DMS53 treated with DMSO at 0.1 percent for 48 hours (cell line): ENCODE measurements around the gene AK5.
A peak's percentile ranks its signal among the peaks of the same experiment; 100 is the strongest.
"Not testable (repeated sequence)": the region's sequence is repeated elsewhere in the genome, so short reads cannot be mapped to it uniquely, and the experiment has no call there.

Experiments
- DNase-seq: peaks from one replicate; lab custom pipeline; 2025; ENCODE audit not compliant: unreplicated experiment; lab: John Stamatoyannopoulos, UW

Gene AK5

DNA sequence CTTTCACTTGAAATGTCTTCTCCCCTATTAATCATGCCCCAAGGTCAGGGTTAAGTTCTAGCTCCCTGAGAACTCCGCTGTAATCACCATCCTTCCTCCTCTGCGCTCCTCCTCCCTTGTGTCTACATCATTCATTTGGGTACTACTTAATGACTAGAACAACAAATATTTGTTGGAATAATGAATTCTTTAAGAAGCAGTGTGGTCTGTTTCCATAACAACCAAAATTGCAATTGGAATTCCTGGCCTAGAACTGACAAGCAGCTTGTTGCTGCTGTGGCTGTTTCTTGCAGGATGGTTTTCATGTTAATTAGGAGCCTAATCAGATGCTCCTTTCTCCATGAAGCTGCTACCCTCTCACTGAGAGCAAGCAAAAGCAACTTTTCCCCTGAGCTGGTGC, 208.1 kb downstream of the AK5 start:
- DNase-seq: no peak

DNA sequence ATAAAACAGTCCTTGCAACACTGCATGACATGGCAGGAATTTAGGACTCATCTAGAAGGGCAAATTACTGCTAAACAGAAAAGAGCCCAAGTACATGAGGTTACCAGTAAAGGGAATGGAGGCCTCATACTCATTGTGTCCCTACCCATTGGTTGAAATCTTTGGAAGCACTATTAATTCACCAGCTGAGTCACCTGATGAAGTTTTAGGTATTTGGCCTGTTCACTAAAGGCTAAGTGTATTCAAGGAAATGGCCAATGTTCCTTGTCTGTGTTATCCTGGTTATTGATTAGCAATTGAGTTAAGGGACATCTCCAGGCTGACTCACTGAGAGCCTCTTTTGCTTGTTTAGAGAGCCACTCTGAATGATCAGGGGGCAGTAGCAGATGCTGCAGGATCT, 212.2 kb downstream of the AK5 start:
- DNase-seq: no peak

DNA sequence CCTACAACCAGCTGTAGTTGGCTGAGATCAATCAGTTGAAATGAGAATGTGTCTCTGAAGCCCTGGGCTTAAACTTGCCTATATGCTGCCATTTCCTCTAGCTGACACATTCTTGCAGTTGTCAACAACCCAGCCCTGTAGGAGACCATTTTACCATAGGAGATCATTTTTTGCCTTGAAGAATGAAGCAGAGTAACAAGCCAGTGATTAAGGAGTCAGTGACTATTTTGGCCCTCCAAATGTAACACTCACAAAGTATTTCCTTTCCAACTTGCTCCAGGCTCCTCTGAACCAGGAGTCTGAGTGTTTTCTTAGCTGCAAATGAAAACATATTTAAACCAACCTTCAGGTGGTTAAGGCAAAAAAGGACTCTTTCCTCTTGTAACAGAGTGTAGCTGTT, 217.1 kb downstream of the AK5 start:
- no peak for DNase-seq

DNA sequence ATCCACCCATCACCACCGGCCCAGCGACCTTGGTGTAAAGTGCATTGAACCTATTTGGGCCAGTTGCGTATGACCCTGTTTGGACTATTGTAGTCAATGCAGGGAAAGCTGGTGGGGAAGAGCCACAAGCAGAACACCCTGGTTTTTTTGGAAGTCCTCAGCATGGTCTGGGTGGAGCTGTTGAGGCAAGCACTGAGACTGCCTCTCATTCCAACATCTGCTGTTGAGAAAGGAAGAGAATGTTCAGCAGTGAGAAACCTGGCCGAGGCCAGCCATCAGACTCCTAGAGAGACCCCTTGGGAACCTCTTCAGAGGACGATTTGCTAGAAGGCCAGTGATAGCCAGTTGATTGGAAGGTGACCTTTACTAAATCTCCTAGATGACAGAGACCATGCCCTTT, 217.6 kb downstream of the AK5 start:
- no peak for DNase-seq

DNA sequence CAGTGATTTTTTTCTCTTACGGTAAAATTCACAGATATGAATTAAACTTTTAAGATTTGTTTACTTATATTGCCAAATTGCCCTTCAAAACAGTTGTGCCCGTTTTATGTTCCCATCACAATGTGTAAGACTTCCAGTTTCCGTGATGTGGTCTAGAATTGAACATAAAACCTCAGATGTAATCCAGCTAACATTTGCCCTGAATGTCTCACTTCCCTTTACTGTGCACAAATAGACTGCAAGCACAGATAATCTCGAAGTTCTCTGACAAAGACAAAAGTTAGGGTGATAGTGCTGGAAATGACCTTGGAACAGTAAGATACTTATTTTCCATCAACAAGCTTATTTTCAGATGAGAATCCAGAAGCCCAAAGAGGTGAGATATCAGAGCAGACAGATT, 223.2 kb downstream of the AK5 start:
- no peak for DNase-seq

DNA sequence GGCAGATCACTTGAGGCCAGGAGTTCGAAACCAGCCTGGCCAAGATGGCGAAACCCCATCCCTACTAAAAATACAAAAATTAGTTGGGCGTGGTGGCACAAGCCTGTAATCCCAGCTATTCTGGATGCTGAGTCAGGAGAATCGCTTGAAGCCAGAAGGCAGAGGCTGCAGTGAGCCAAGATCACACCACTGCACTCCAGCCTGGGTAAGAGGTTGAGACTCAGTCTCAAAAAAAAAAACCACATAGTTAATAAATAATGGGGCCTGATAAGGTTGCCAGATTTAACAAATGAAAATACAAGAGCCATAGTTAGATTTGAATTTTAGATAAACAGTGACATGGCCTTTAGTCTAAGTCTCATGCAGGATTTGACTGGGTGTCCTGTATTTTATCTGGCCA, 225.0 kb downstream of the AK5 start:
- no peak for DNase-seq

GRCh38 chr1:77509051-77509492, 227.3 kb downstream of the AK5 start:
- no peak for DNase-seq

DNA sequence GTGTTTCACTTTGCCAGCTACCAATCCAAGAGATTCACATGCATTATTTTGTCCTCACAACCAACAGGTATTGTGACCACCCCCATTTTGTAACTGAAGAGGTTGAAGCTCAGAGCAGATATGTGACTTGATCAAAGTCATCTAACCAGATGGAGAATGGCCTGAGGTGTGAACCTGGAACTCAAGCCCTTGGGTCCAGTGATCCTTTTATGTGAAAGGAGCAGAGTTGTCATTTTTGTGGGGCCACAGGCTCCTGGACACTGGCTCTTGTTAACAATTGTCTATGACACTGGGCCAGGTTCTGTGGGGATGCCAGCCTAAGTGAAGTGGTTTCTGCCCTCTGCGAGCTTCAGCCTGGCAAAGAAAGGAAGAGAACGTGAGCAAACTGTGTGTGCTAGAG, 228.1 kb downstream of the AK5 start:
- DNase-seq: no peak

DNA sequence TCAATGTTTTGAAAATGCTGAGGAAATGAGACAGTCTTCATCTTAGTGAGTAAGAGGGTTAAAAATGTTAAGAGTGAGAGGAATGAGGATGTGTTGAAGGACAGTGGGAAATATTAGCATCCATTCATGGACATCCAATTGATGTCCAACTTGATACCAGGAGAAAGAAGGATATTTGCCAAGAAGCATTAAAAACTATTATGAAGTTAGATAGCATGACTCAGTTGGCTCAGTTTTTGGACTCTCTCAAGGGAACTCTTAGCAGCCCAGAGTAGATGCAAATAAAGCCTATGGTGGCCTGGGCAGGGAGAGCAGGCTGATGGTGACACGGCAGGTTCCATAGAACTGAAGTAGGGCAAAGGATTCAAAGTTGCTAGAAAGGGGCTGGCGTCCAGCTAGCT, 229.6 kb downstream of the AK5 start:
- DNase-seq: no peak

- not testable (repeated sequence) for DNase-seq
Measured at GRCh38 chr1:77512650-77513049, 230.8 kb downstream of the AK5 start.

GRCh38 chr1:77513839-77514763, 232.3 kb downstream of the AK5 start:
- DNase-seq: no peak

- DNase-seq: no peak
Measured at GRCh38 chr1:77514921-77515776, 233.3 kb downstream of the AK5 start.

DNA sequence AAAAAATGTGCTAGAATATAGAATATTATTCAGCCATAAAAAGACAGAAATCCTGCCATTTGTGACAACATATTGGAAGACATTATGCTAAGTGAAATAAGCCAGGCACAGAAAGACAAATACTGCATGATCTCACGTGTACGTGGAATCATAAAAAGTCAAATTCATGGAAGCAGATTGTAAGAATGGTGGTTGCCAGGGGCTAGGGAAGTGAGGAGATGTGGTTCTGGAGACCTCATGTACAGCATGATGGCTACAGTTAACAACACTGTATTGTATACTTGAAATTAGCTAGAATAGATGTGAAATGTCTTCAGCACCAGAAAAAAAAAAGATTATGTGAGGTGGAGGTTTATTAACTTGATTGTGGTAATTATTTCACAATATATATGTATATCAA, 234.3 kb downstream of the AK5 start:
- no peak for DNase-seq

GRCh38 chr1:77524038-77524437, 242.2 kb downstream of the AK5 start:
- DNase-seq: no peak

GRCh38 chr1:77531149-77531548, 249.3 kb downstream of the AK5 start:
- DNase-seq: not testable (repeated sequence)

DNA sequence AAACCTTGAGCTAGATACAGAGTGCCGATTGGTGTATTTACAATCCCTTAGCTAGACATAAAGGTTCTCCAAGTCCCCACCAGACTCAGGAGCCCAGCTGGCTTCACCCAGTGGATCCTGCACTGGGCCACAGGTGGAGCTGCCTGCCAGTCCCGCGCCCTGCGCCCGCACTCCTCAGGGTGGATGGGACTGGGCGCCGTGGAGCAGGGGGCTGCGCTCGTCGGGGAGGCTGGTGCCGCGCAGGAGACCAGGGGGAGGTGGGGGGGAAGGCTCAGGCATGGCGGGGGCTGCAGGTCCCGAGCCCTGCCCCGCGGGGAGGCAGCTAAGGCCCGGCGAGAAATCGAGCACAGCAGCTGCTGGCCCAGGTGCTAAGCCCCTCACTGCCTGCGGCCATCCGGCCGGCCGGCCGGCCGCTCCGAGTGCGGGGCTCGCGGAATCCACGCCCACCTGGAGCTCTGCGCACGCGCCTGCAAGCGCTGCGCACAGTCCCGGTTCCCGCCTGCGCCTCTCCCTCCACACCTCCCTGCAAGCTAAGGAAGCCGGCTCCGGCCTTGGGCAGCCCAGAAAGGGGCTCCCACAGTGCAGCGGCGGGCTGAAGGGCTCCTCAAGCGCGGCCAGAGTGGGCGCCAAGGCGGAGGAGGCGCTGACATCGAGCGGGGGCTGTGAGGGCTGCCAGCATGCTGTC, 249.9 kb downstream of the AK5 start:
- DNase-seq: not testable (repeated sequence)

DNA sequence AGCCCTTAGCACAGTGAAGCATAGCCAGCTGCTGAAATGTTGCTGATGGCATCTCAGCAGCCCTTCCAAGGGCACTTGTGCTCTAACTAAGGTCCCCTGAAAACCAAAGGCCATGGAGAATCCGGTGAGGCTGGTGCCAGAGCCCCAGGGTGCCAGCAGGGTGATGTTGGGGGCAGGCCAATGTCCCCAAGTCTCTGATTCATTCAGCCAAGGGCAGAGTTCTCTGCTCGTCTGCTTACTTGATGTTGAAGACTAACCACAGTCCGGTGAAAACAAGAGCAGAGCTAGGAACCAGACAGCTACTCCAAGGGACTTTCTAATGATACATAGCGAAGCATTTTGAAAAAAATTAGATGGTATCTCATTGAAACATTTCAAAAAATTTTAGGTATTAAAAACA, 250.8 kb downstream of the AK5 start:
- no peak for DNase-seq

GRCh38 chr1:77533660-77534305, 252.0 kb downstream of the AK5 start:
- peak; percentile 59 for DNase-seq

DNA sequence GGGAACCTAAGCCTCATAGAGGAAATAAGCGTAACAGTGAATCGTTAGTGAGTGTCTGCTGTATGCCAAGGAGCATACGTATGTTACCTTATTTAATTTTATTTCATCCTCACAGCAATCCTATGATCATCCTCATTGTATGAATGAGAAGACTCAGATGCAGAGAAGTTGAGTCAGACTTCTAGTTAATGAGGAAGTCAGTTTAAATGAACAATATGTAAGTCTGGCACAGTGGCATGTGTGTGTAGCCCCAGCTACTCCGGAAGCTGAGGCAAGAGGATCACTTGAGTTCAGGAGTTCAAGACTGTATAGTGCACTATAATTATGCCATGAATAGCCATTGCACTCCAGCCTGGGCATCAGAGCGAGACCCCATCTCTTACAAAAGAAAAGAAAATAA, 252.6 kb downstream of the AK5 start:
- no peak for DNase-seq

DNA sequence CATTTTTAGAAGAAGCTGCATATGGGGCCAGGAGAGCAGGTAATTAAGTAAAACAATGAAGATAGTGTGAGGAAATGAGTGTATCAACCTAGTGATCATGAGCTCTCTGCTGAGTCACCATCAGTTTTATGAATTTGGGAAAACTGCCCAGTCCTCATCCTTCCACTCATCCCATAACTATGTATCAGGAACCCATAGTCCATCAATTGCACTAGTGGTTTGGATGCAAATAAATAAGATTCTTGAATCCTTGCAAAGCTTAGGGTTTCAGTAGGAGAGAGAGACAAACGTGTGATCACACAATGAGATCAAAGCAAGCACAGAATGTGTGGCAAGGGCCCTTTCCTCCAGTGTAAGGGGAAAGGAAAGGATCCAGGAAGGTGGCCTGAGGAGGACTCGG, 255.0 kb downstream of the AK5 start:
- DNase-seq: no peak

DNA sequence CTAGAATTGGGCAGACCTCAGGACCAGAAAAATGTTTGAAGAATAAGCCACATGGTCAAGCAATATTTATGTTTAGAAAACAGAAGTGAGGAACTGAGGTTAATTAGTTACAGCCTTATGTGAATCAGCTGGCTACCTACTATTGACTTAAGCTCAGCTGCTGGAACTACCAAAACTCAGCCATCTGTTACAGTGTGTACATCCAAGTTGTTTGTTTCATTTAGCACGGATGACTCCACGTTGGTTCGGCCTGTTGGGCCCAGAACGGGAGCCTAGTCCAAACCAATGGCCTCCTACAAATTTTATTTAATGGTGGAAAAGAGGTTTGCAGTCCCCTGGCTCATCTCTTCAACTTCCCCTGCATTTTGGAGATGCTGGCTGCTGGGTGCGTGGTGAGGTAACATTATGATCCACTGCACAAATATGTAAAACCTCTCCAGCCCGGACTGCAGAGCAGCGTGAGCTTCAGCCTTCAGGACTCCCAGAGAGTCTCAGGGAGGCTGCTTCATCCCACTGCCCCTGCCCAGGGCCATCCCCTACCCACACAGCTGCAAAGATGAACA, 257.2 kb downstream of the AK5 start:
- DNase-seq: peak; percentile 86
